Neuronal stem cell (in vitro differentiated cells): ENCODE measurements around the gene TUBGCP3.

ENCODE experiments used
- DNase-seq: peaks from one replicate; pipeline ENCODE4 v3.0.0-alpha.2; 2013; ENCODE audit warnings: low spot score
- H2AFZ ChIP-seq: one replicate; pipeline ENCODE4 v1.6.1; 2013; ENCODE audit warnings: mild to moderate bottlenecking, low read length, inconsistent platforms
- H2AK5ac ChIP-seq: 2 replicates; pipeline ENCODE4 v1.6.1; 2013; ENCODE audit warnings: low read depth, mild to moderate bottlenecking, inconsistent platforms, low read length, moderate library complexity, mixed read lengths
- H2BK120ac ChIP-seq: 2 replicates; pipeline ENCODE4 v1.6.1; 2013; ENCODE audit warnings: low read depth, mild to moderate bottlenecking, inconsistent platforms, low read length, moderate library complexity, mixed read lengths
- H2BK12ac ChIP-seq: one replicate; pipeline ENCODE4 v1.6.1; 2013; ENCODE audit warnings: low read length, inconsistent platforms
- H2BK15ac ChIP-seq: 2 replicates; pipeline ENCODE4 v1.6.1; 2013; ENCODE audit warnings: mild to moderate bottlenecking, low read length, inconsistent platforms, mixed read lengths
- H2BK5ac ChIP-seq: one replicate; pipeline ENCODE4 v1.6.1; 2013; ENCODE audit warnings: inconsistent platforms, mild to moderate bottlenecking, low read length, moderate library complexity
- H3K14ac ChIP-seq: one replicate; pipeline ENCODE4 v1.6.1; 2013; ENCODE audit warnings: low read length, inconsistent platforms
- H3K18ac ChIP-seq: 2 replicates; pipeline ENCODE4 v1.6.1; 2013; ENCODE audit warnings: low read length, inconsistent platforms
- H3K23ac ChIP-seq: 2 replicates; pipeline ENCODE4 v1.6.1; 2013; ENCODE audit warnings: low read depth, mild to moderate bottlenecking, mixed read lengths, low read length, inconsistent platforms; ENCODE audit not compliant: poor library complexity
- H3K27ac ChIP-seq: replicated peaks from 3 replicates; pipeline ENCODE4 v1.5.1; 2013; ENCODE audit warnings: low read length, inconsistent platforms
- H3K27me3 ChIP-seq, 3 experiments: 2 replicates each; pipeline ENCODE4 v1.6.1; 2013; ENCODE audit warnings: low read length in 3 of 3, mild to moderate bottlenecking in 2 of 3, inconsistent platforms in 1 of 3, low read depth in 1 of 3, mixed read lengths in 1 of 3, moderate library complexity in 1 of 3; ENCODE audit not compliant: control insufficient read depth in 3 of 3, insufficient read depth in 3 of 3
- H3K36me3 ChIP-seq, 2 donors: replicated peaks in 1 of 2; 2 replicates each; pipeline ENCODE4 v1.6.1; 2013; ENCODE audit warnings: low read length in 2 of 2; ENCODE audit not compliant: control insufficient read depth in 2 of 2, insufficient read depth in 2 of 2
- H3K4ac ChIP-seq: 2 replicates; pipeline ENCODE4 v1.6.1; 2013; ENCODE audit warnings: inconsistent platforms, mild to moderate bottlenecking, low read length, moderate library complexity
- H3K4me1 ChIP-seq, 2 donors: 1 replicate in 1 of 2; 2 replicates in 1 of 2; pipeline ENCODE4 v1.6.1; 2013; ENCODE audit warnings: low read length in 2 of 2, low read depth in 1 of 2; ENCODE audit not compliant: control insufficient read depth in 2 of 2, insufficient read depth in 1 of 2
- H3K4me2 ChIP-seq: one replicate; pipeline ENCODE4 v1.6.1; 2013; ENCODE audit warnings: mild to moderate bottlenecking, low read length, inconsistent platforms; ENCODE audit not compliant: insufficient read depth, poor library complexity, severe bottlenecking
- H3K4me3 ChIP-seq, 2 donors: 2 replicates each; pipeline ENCODE4 v1.5.1; 2013; ENCODE audit warnings: low read length in 2 of 2, mild to moderate bottlenecking in 2 of 2, inconsistent platforms in 1 of 2, moderate library complexity in 1 of 2
- H3K79me1 ChIP-seq: one replicate; pipeline ENCODE4 v1.6.1; 2013; ENCODE audit warnings: low read depth, mild to moderate bottlenecking, inconsistent platforms, low read length, moderate library complexity
- H3K9ac ChIP-seq: one replicate; pipeline ENCODE4 v1.6.1; 2013; ENCODE audit warnings: mild to moderate bottlenecking, low read depth, low read length, inconsistent platforms; ENCODE audit not compliant: poor library complexity
- H3K9me3 ChIP-seq, 2 donors: replicated peaks in 1 of 2; 2 replicates each; pipeline versions ENCODE3 to v1.6.1; 2013; ENCODE audit warnings: low read length in 2 of 2, mild to moderate bottlenecking in 2 of 2, inconsistent platforms in 1 of 2, low read depth in 1 of 2, mixed read lengths in 1 of 2, moderate library complexity in 1 of 2; ENCODE audit not compliant: control insufficient read depth in 2 of 2, insufficient read depth in 1 of 2
- H4K8ac ChIP-seq: one replicate; pipeline ENCODE4 v1.6.1; 2013; ENCODE audit warnings: low read depth, mild to moderate bottlenecking, inconsistent platforms, low read length, moderate library complexity
- H4K91ac ChIP-seq: one replicate; pipeline ENCODE4 v1.6.1; 2013; ENCODE audit warnings: low read length, low read depth, mild to moderate bottlenecking, inconsistent platforms; ENCODE audit not compliant: poor library complexity
- WGBS, 2 donors: extraction: QIAGEN DNeasy Blood & Tissue Kit; methylation state at CpG; one replicate each; pipeline ENCODE4 v1.1.7; 2013; ENCODE audit warnings: missing lambda C conversion rate in 2 of 2, mixed read lengths in 1 of 2; ENCODE audit not compliant: insufficient read length in 2 of 2, insufficient replicate concordance in 1 of 2; ENCODE audit errors: extremely low coverage in 2 of 2; 5-methylcytosine and 5-hydroxymethylcytosine counted together

TUBGCP3 gene

DNA sequence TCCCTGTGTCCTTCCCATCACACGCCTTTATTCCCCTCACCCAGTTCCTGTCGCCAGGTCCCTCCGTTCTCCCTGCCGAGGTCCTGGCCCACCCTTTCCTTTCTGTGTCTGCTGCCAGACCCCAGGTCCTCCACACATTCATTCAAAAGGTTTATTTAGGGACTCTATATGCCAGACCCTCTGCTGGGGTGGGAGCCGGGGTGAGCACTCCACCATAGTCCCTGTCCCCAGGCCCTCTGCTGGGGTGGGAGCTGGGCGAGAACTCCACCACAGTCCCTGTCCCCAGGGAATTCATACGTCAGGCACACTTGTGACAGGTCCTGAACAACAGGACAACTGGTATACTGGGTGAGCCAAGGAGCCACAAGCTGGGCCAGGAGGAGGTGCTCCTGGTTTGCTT is 34.4 kb upstream of the TUBGCP3 start:
- no peak overlapping the region for H2BK15ac ChIP-seq
- H3K4me1 ChIP-seq = peaks cover 0 to 5% of the 10 kb centered on the region in 2 donors
- no peak overlapping the region for H3K14ac ChIP-seq
- no peak overlapping the region for H3K23ac ChIP-seq
- no peak overlapping the region for H2BK5ac ChIP-seq
- H3K4ac ChIP-seq = no peak overlapping the region
- no peak overlapping the region for H4K8ac ChIP-seq
- H3K9ac ChIP-seq = no peak overlapping the region
- no peak overlapping the region for H4K91ac ChIP-seq
- H3K4me2 ChIP-seq = no peak overlapping the region
- no peak overlapping the region for H3K4me3 ChIP-seq
- H3K27me3 ChIP-seq = peaks cover 0 to 40% (median 0%) of the 10 kb centered on the region in 3 experiments
- H2BK120ac ChIP-seq = no peak overlapping the region
- H3K27ac ChIP-seq = no peak overlapping the region
- no peaks in the 10 kb centered on the region for H3K79me1 ChIP-seq
- no CpG with 5 or more reads among the region's 7 CpGs for WGBS, 2 donors
- no peak overlapping the region for H2AFZ ChIP-seq
- H2BK12ac ChIP-seq = no peak overlapping the region
- no peaks in the 10 kb centered on the region for H3K9me3 ChIP-seq
- H2AK5ac ChIP-seq = no peak overlapping the region
- H3K18ac ChIP-seq = no peak overlapping the region
- no peaks in the 10 kb centered on the region for H3K36me3 ChIP-seq
- DNase-seq = no peak

DNA sequence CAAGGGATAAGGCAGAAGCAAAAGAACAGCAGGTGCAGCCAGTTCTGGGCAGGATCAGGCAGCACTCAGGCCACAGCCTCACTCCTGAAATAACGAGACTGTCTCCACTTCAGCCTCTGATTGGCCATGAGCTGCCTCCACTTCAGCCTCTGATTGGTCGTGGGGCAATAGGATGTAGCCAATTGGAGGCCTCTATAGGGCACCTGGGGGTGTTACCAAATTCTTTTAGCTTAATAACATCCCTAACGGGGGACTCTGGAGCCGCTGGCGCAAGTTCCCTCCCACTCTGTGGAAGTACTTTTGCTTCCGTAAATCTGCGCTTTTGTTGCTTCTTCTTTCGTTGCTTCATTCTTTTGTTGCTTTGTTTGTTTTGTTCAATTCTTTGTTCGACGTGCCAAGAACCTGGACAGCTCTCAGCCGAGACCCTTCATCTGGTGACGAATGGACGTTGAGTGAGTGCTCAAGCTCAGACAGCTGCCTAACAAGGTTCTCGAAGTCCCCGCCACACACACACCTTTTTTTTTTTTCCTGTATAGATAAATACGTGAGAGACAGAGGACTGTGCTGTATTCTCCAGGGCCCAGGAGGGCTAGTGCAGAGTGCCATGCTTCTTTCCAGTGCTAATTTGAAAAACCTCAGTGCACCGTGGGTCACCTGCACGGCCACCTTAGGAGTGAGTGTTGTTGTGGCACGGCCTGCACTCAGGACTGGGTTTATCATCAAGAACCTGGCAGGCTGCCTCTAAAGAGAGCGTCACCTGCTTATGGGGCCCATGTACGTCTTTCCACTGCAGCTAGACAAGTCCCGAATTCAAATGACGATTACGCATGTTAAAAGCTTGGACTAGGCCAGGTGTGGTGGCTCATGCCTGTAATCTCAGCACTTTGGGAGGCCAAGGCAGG is 32.0 kb upstream of the TUBGCP3 start:
- H2BK120ac ChIP-seq = no peak overlapping the region
- H3K27me3 ChIP-seq = peaks cover 0 to 26% (median 0%) of the 10 kb centered on the region in 3 experiments

DNA sequence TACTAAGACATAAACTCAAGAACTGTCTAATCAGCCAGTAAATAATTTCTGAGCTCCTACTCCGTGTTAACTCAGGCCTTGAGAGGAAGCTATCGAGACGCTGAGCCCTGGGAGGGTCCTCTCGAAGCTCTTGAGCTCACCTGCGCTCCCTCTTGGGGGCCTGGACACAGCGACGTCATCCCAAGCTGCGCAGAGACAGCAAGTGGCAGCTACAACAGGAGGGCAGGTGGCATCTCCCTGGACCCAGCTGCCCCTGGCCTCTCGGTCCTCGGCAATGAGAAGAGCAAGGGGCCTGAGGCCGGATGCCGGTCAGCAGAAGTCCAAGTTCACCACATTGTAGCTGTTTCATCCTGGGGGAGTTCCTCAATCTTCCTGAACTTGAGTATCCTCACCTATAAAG is 30.5 kb upstream of the TUBGCP3 start:
- no peaks in the 10 kb centered on the region for H3K36me3 ChIP-seq
- H2BK12ac ChIP-seq = peak overlapping the region; percentile 1
- no peak overlapping the region for H2AFZ ChIP-seq
- no peaks in the 10 kb centered on the region for H3K9me3 ChIP-seq
- no peak overlapping the region for H4K91ac ChIP-seq
- peaks cover 0 to 5% of the 10 kb centered on the region in 2 donors for H3K4me1 ChIP-seq
- no CpG with 5 or more reads among the region's 12 CpGs for WGBS, 2 donors
- H2BK120ac ChIP-seq = no peak overlapping the region
- no peak overlapping the region for H3K23ac ChIP-seq
- H3K9ac ChIP-seq = no peak overlapping the region
- no peak overlapping the region for H4K8ac ChIP-seq
- no peak overlapping the region for H3K4me3 ChIP-seq
- no peak overlapping the region for H3K27ac ChIP-seq
- H3K4me2 ChIP-seq = no peak overlapping the region
- DNase-seq = no peak
- H3K79me1 ChIP-seq = no peaks in the 10 kb centered on the region
- no peak overlapping the region for H2BK5ac ChIP-seq
- no peak overlapping the region for H2AK5ac ChIP-seq
- peaks cover 0 to 22% (median 0%) of the 10 kb centered on the region in 3 experiments for H3K27me3 ChIP-seq
- no peak overlapping the region for H3K18ac ChIP-seq
- H3K4ac ChIP-seq = no peak overlapping the region
- H3K14ac ChIP-seq = no peak overlapping the region
- H2BK15ac ChIP-seq = peak overlapping the region; percentile 62

More for the DNA sequence above, 32.0 kb upstream of the TUBGCP3 start:
- no CpG with 5 or more reads among the region's 24 CpGs for WGBS, 2 donors
- H3K79me1 ChIP-seq = no peaks in the 10 kb centered on the region
- H2BK15ac ChIP-seq = no peak overlapping the region
- peak overlapping the region; percentile 33 to 68 for H3K4me3 ChIP-seq
- peak; percentile 73 for DNase-seq
- peaks cover 0 to 5% of the 10 kb centered on the region in 2 donors for H3K4me1 ChIP-seq
- no peak overlapping the region for H3K27ac ChIP-seq
- no peak overlapping the region for H3K18ac ChIP-seq
- H3K36me3 ChIP-seq = no peaks in the 10 kb centered on the region
- H3K9ac ChIP-seq = no peak overlapping the region
- H4K8ac ChIP-seq = peak overlapping the region; percentile 75
- H2AFZ ChIP-seq = peak overlapping the region; percentile 87
- no peak overlapping the region for H2BK5ac ChIP-seq
- peak overlapping the region; percentile 47 for H3K4me2 ChIP-seq
- peak overlapping the region; percentile 78 for H3K4ac ChIP-seq
- no peak overlapping the region for H2BK12ac ChIP-seq
- H4K91ac ChIP-seq = no peak overlapping the region
- no peaks in the 10 kb centered on the region for H3K9me3 ChIP-seq
- H3K23ac ChIP-seq = no peak overlapping the region
- H3K14ac ChIP-seq = no peak overlapping the region
- H2AK5ac ChIP-seq = peak overlapping the region; percentile 5

DNA sequence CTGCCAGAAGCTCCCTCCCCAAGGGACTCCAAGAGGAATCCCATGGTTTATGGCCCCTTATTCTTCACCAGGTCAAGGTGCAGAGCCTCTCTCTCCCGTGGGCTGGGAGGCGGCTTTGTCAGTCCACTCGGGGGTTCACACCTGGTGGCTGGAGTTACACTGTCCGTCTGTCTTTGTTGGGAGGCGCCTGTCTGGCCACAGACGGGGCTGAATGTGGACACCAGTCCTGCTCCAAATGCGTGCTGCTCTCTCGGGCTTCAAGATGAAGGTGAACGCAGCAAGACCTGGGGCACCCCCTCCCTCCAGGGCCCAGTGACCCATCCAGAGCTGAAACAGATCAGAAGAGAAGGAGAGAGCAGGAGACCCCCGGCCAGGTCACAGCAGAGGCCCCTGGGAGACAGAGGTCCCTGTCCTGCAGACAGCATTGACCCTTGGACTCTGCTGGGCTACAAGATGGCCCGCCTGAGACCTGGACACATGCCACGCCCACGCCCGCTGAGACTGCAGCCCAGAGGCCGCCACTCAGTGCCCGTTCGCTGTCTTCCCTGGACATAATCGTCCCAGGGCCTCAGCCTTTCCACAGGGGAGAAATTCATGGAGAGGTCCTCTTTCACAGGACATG is 29.9 kb upstream of the TUBGCP3 start:
- no peaks in the 10 kb centered on the region for H3K79me1 ChIP-seq
- no peak overlapping the region for H3K9ac ChIP-seq
- no peak overlapping the region for H3K23ac ChIP-seq
- H2AK5ac ChIP-seq = peak overlapping the region; percentile 72
- no peak overlapping the region for H3K18ac ChIP-seq
- H3K4me3 ChIP-seq = no peak overlapping the region
- H3K27me3 ChIP-seq = peaks cover 0 to 15% (median 0%) of the 10 kb centered on the region in 3 experiments
- no peak overlapping the region for H2BK120ac ChIP-seq
- H3K14ac ChIP-seq = no peak overlapping the region
- no peak overlapping the region for H4K91ac ChIP-seq
- no peak overlapping the region for H3K27ac ChIP-seq
- H2BK5ac ChIP-seq = peak overlapping the region; percentile 15
- H2BK12ac ChIP-seq = no peak overlapping the region
- no CpG with 5 or more reads among the region's 18 CpGs for WGBS, 2 donors
- H3K4me2 ChIP-seq = no peak overlapping the region
- no peaks in the 10 kb centered on the region for H3K9me3 ChIP-seq
- H2BK15ac ChIP-seq = peak overlapping the region; percentile 32
- no peak overlapping the region for H3K4ac ChIP-seq
- H4K8ac ChIP-seq = no peak overlapping the region
- no peak overlapping the region for H2AFZ ChIP-seq
- no peak for DNase-seq
- peaks cover 0 to 5% of the 10 kb centered on the region in 2 donors for H3K4me1 ChIP-seq
- H3K36me3 ChIP-seq = no peaks in the 10 kb centered on the region
